Right lung (tissue), 5 donors: ENCODE data around the gene ARVCF. TPM values are rescaled to one million over a fixed set of nuclear protein-coding genes. Genes with fewer than 3 reads are reported as not detected.

ENCODE experiments used
- DNase-seq, 2 donors: peaks; one replicate each; pipeline ENCODE4 v3.0.0-alpha.2; 2013
- polyA plus RNA-seq, 5 donors: library from polyadenylated mRNA; unstranded; fragments of 120-200 nt; gene quantifications; one replicate each; pipeline versions ENCODE4 v1.2.1 to v1.2.3, GENCODE V29; 2013; ENCODE audit warnings: inconsistent platforms in 1 of 5, low replicate concordance in 1 of 5; ENCODE audit not compliant: insufficient read length in 5 of 5, insufficient read depth in 1 of 5

The ARVCF gene
- polyA plus RNA-seq, 5 donors: 18.4 to 46.1 (median 24.7) TPM

DNA sequence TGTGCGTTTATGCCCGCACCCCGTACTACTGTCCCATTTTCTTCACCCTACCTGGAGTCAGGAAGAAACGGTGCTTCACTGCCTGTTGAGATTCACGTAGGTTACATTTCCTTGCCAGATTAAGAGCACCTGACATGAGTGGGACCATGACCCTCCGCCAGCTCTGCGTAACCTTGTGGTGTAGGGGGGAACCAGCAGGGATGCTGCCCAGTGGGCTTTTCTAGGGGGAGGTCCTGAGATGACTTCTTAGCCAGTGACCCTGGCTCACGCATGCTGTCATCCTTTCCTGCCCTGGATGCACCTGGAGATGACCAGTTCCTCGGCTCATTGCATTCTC, 967 bp upstream of the ARVCF start:
- DNase-seq: no peak

DNA sequence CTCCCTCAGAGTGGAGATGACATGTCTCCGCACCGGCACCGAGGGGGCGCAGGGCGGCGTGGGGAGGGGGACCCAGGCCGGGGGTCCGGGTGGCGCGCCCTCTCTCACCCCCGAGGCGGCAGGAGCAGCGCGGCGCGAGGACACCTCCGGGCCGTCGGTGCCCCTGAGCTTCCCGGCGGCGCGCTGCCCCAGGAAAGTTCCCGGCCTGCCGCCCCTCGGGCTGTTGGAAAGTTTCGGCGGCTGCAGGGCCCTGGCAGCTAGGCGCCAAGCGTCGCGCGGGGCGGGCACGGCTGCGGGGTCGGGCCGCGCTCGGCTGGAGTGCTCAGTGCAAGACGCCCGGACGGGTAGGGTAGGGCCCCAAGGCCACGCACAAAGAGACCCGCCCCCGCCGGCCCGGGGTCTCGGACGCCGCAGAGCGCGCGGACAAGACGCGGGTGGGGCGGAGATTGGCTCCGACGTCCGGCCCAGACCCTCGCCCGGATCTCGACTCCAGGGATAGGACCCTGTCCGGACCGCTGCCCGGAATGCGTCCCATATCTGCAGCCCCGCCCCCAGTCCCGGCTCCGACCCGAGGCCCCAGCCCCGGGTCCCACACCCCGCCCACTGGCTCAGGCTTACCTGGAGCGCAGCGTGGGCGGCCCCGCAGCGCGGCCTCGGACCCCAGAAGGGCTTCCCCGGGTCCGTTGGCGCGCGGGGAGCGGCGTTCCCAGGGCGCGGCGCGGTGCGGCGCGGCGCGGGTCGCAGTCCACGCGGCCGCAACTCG, 471 bp downstream of the ARVCF start:
- peak in 1 of 2 donors; percentile 20 for DNase-seq

DNA sequence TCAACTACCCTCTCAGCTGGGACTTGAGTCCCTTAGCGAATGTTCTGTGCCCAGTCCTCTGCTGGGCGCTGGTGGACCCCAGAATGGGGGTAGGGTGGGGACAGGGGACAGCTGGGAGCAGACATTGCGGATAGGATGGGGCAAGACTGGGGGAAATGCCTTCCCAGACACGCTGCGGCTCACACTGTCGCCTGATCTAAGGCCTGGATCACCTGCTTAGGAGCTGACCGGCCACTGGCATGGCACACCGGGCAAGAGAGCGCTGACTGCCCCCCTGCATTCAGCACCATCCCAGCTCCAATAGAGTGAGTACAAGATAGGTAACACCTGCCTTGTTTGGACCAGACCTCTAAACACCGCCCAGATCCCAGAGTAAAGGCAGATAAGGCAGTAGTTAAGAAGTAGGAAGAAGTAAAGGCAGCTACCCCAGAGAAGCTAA, 1.4 kb downstream of the ARVCF start:
- DNase-seq: no peak

GRCh38 chr22:20014526-20015186, 2.0 kb downstream of the ARVCF start:
- no peak for DNase-seq

- peak; percentile 41 to 74 for DNase-seq
These were observed 3.2 kb downstream of the ARVCF start for GRCh38 chr22:20013382-20013871.

- no peak for DNase-seq
These were observed 3.8 kb downstream of the ARVCF start for GRCh38 chr22:20012741-20013331.

DNA sequence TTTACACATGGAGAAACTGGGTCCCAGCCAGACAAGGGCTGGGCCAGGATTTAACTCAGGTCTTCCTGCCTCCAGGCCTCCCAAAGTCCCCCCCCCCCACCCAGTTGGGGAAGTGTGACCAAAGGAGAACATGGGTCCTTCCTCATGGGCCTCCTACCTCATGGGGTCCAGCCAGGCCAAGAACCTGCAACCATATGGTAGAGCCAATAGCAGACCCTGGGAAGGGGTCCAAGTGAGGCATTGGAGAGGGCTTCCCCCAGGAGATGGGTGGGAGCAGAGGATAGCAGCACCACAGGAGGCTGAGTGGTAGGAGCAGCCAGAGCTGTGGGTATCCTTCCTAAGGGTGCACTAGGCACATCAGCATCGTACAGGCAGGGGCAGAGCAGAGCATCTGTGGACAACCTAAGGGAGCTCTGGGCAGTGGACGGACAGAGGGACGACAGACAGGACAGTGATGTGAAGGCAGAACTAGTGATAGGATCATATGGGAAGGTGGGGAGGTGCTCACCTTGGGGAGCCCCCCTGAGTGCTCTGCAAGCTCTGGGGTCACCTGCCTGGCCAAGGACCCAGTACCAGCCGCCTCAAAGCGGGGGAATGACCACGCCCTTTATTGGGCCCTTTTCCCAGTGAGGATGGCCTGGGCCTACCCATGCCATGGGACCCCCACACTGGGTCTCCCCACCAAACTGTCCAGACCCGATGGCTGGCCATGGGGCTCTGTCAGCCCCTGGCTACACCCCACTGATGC, 4.5 kb downstream of the ARVCF start:
- no peak for DNase-seq

GRCh38 chr22:20011123-20011992, 5.3 kb downstream of the ARVCF start:
- no peak for DNase-seq

GRCh38 chr22:20010307-20011122, 6.1 kb downstream of the ARVCF start:
- no peak for DNase-seq

DNA sequence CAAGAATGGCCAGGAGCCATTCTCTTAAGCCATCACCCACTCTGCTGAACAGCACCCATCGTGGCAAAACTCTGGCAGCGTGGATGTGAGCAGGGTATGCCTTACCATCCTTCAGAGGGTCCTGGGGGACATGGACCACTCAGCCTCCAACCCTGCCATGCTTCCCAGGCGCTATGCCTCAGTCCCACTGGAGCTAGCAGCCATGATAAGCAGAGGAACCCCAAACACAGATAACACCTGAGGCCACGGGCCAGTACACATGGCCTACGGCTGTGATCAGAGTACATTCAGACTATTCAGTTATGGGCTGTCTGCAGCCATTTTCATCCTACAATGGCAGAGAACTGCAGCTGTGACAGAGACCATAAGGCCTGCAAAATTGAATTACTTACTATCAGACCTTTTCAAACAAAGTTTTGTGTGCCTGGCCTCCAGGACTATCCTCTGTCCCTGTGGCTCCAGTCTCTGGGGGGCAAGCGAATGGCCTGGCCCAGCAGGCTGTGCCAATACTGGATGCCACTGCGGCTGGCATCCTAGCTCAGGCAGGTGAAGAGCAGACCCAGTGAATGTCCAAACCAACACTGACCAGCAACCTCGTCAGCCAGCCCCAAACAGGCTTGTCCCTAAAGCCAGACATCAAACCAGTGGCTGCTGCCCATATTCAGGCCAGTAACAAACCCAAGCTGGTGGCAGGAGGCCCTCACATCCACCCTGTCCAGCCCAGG, 6.9 kb downstream of the ARVCF start:
- no peak for DNase-seq

DNA sequence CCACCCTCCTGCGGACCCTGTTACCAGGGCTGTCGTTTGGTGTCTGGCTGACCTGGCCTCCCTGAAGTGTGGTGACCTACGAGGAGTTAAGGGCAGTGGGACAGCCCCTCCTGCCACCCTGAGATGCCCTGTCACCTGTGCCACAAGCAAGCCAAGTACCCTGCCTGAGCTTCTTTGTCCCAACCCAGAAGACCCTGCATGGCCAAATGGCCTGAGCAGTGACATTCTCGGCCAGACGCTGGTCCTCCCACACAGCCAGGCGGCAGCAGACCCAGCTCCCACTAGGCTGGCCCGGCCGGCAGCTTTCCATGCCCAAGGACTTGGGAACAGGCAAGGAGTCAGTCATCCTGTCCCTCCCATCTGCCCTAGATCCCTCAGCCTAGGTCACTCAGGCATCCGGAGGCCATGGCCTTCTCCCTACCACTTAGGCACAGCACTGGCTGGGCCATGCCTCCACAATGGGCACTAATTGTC, 7.6 kb downstream of the ARVCF start:
- no peak for DNase-seq

GRCh38 chr22:20008221-20008995, 8.2 kb downstream of the ARVCF start:
- DNase-seq: no peak

DNA sequence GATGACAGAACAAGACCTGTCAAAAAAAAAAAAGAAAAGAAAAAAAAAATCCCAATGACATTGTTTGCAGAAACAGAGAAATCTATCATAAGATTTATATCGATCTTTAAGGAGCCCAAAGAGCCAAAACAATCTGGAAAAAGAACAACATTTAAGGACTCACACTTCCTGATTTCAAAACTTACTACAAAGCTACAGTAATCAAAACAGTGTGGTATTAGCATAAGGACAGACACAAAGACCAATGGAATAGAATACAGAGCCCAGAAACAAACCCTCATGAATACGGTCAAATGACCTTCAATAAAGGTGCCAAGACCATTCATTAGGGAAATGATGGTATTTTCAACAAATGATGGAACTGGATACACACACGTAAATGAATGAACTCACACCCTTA, 12.2 kb downstream of the ARVCF start:
- DNase-seq: no peak

DNA sequence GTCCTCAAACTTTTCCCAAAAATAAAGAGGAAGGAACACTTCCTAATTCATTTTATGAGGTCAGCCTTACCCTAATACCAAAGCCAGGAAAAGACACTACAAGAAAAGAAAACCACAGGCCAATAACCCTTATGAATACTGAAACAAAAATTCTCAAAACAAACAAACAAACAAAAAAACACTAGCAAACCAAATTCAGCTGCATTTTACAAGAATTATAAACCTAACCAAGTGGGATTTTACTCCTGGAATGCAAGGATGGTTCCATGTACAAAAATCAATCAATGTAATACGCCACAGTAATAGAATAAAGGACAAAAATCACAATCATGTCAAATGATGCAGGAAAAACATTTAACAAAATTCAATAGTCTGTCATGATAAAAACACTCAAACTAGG, 13.3 kb downstream of the ARVCF start:
- DNase-seq: no peak

GRCh38 chr22:20002636-20003035, 14.0 kb downstream of the ARVCF start:
- DNase-seq: no peak

DNA sequence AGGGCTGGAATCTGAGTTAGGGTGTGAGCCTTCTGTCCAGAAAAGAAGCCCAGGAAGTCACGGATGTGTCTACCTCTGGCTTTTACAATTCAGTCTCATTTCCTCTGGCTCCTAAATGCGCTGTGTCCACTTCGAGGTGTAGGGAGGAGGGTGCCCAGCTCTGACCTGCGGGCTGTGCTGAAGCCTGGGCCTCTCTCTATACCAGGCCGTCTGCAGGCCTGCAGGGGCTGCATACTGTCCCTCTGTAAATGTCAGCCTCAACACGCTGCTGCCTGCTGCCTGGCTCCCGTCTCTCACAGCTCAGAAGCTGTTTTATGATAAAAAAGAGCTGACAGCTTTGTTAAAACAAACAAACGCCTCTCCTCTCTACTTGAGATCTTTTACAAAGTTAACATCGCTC, 14.5 kb downstream of the ARVCF start:
- peak; percentile 59 to 63 for DNase-seq

DNA sequence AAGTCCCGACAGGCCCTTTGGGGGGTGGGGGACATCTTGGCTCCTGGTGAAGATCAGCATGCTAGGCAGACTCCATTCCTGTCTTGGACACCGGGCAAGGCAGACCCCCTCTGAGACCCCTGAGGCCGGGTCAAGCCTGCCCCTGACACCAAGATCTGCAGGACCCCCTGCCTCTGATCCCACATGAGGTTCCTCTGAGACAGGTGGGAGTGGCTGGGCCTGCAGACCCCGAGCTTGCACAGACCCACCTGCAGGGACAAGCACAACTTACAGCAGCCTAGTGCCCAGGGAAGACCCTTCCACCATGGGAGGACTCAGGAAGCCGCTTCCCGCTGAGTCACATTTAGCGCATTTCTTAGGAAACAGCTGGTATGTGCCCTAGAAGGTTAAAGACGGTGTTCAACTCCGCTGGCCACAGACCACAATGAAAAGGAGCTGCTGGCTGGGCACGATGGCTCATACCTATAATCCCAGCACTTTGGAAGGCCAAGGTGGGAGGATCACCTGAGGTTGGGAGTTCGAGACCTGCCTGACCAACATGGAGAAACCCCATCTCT, 15.5 kb downstream of the ARVCF start:
- DNase-seq: no peak
